ENCODE measurements around the gene PAXX.
"Not testable (repeated sequence)": the region's sequence is repeated elsewhere in the genome, so short reads cannot be mapped to it uniquely, and the experiment has no call there.

PAXX gene

DNA sequence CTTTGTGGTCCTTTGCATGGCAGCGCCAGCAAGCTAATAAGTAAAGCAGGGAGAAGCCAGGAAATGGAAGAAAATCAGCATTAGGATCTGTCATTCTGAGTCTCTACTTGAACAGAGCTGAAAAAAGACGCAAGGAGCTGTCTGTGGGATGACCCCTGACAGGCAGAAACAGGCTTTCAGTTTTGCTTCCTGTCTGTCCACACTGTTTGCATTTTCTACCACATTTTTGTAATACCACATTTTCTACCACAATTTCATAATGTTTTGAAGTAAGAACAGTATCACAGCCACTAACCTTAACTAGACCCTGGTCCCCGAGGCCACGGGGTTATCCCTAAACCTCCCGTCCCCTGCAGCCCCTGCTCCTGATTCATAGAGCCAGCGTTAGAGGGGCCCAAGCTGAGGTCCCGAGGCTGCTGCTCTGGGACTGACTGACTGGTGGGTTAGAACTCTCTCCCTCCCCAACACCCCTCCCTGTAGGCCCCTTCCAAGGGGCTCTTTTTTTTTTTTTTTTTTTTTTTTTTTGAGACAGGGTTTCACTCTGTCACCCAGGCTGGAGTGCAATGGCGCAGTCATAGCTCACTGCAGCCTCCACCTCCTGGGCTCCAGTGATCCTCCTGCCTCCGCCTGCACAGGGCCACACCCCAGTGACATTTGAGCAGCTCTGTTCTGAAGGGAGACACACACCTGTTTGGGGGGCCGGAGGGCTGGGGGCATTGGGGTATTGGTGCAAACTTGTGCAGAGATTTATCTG lies 8.1 kb downstream of the PAXX start:
- DNase-seq (ENCODE audit: extremely low read depth in 1 of 2, low read depth in 1 of 2): peak in 1 of 2 donors; percentile 42

DNA sequence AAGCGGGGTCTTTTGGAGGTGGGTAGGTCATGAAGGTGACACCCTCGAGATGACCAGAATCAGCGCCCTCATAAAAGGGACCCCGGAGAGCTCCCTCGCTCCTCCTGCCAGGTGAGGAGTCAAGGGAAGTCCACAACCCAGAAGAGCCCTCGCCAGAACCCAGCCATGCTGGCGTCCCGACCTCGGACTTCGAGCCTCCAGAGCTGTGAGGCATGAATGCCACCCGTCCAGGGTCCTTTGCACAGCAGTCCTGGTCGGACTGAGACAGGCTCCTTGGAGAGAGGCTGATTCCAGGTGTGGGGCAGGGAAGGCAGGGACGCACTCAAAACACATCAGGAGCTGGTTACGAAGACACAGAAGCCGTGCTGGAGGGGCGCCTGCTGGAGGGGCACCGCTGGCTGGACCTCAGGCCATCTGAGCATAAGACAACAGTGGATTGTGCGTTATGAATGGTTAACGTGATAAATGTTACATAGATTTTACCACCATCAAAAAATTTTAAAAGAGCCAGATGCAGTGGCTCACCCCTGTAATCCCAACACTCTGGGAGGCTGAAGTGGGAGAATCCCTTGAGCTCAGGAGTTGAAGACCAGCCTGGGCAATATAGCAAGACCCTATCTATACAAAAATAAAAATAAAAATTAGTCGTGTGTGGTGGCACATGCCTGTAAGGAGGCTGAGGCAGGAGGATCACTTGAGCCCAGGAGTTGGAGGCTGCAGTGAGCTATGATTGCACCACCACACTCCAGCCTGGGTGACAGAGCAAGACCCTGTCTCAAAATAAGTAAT lies 9.8 kb downstream of the PAXX start:
- no peak for DNase-seq (ENCODE audit: extremely low read depth in 1 of 2, low read depth in 1 of 2)

- no peak for DNase-seq (ENCODE audit: extremely low read depth in 1 of 2, low read depth in 1 of 2)
Observed at GRCh38 chr9:137002646-137003041, 10.4 kb downstream of the PAXX start.

GRCh38 chr9:137004285-137004684 lies 12.1 kb downstream of the PAXX start:
- not testable (repeated sequence) for DNase-seq (ENCODE audit: extremely low read depth in 1 of 2, low read depth in 1 of 2)

GRCh38 chr9:137006116-137007003 lies 14.1 kb downstream of the PAXX start:
- no peak for DNase-seq (ENCODE audit: extremely low read depth in 1 of 2, low read depth in 1 of 2)

DNA sequence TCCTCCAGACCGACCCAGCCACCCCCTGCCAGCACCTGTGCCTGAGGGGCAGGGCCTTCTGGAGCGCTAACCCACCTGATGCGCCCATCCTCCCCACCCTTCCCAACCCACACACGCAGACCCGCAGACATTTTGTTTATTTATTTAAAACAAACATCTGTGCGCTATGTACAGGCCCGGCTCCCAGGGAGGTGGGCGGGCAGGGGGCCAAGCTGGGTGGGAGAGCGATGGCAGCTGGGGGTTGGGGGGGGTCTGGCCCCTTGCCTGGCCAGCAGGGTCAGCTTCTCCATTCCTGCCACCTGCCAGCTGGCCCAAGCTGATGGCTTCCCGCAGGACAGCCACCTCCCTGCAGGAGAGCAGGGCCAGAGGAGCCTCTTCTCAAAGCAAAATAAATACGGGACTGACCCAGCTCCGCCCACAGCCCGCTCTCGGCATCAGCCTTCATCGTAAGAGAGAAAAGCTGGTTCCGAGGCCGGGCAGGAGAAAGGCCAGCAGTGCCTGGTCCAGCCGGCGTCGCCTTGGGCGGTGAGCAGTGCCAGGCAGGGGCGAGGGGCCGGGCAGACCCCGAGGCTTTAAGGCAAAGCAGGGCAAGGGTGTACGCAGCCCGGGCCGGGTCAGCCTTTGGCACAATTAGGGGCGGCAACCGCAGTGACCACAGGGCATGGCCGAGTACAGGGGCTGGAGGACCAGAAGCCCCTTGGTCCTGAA lies 15.0 kb downstream of the PAXX start:
- no peak for DNase-seq (ENCODE audit: extremely low read depth in 1 of 2, low read depth in 1 of 2)

- no peak for DNase-seq (ENCODE audit: extremely low read depth in 1 of 2, low read depth in 1 of 2)
Observed at GRCh38 chr9:137007816-137008270, 15.6 kb downstream of the PAXX start.

GRCh38 chr9:137008312-137008711 lies 16.1 kb downstream of the PAXX start:
- no peak for DNase-seq (ENCODE audit: extremely low read depth in 1 of 2, low read depth in 1 of 2)

GRCh38 chr9:137009217-137009616 lies 17.0 kb downstream of the PAXX start:
- DNase-seq (ENCODE audit: extremely low read depth in 1 of 2, low read depth in 1 of 2): no peak

GRCh38 chr9:137009938-137010732 lies 17.9 kb downstream of the PAXX start:
- no peak for DNase-seq (ENCODE audit: extremely low read depth in 1 of 2, low read depth in 1 of 2)

- DNase-seq (ENCODE audit: extremely low read depth in 1 of 2, low read depth in 1 of 2): no peak
Observed at GRCh38 chr9:137011156-137011555, 18.9 kb downstream of the PAXX start.

DNA sequence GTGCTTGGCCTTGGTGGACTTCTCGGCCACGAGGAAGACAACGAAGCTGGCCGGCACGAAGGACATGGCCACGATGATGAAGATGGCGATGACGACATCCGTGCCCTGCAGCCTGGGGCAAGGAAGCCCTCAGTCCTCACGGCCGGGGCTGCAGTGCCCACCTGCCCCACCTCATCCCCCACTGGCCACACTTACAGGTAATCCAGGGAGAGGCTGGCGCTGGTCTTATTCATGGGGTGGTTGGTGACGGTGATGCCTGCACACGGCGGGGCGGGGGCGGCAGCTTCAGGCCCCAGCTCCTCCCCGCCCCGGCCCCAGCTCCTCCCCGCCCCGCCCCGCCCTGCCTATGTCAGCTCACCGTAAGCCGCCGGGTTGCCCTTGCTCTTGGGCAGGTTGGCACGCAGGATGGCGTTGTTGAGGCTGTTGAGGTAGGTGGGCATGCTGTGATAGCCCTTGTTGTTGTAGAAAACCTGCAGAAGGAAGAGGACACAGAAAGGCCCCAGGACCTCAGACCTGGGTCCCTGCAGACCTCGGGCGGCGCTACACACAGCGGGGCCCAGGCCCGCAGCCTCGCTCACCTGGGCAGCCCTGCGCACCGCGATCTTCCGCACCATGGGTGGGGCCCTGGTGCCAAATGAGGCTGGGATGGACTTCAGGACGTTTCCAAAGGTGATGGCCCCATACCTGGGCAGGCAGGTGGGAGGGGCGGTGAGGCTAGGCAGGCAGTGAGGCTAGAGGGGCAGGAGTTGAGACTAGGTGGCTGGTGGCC lies 19.9 kb downstream of the PAXX start:
- no peak for DNase-seq (ENCODE audit: extremely low read depth in 1 of 2, low read depth in 1 of 2)

GRCh38 chr9:137012694-137013570 lies 20.7 kb downstream of the PAXX start:
- DNase-seq (ENCODE audit: extremely low read depth in 1 of 2, low read depth in 1 of 2): no peak

DNA sequence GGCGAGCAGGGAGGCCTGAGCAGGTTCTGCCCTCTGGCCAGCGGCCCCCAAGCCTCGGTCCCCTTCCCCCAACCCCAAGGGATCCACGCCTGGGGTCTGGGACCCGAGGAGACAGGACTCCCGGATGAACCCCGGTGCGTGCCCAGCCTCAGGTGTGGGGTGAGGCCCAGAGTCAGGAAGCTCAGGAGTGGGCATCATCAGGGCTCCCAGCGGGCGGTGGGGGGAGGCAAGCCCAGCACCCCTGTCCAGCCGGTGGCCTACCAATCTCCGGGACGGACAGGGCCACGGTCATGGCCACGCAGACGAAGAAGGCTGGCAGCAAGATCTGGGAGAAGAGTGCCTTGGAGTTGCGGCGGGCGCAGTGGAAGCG lies 21.3 kb downstream of the PAXX start:
- no peak for DNase-seq (ENCODE audit: extremely low read depth in 1 of 2, low read depth in 1 of 2)

- no peak for DNase-seq (ENCODE audit: extremely low read depth in 1 of 2, low read depth in 1 of 2)
Observed at GRCh38 chr9:137014166-137014565, 21.9 kb downstream of the PAXX start.

- DNase-seq (ENCODE audit: extremely low read depth in 1 of 2, low read depth in 1 of 2): no peak
Observed at GRCh38 chr9:137014776-137015539, 22.7 kb downstream of the PAXX start.

GRCh38 chr9:137015540-137015930 lies 23.3 kb downstream of the PAXX start:
- DNase-seq (ENCODE audit: extremely low read depth in 1 of 2, low read depth in 1 of 2): no peak
